Thyroid gland (tissue), 4 donors: ENCODE measurements around the gene PRSS36.

Experiments used
- POLR2A ChIP-seq, 2 donors: fragments of 450-650 bp; IDR thresholded peaks; one replicate each; pipeline ENCODE4 v1.6.1; 2017; ENCODE audit warnings: antibody characterized with exemption in 2 of 2, mild to moderate bottlenecking in 2 of 2, moderate library complexity in 1 of 2
- TF ChIP-seq, protein P1 (sequence below), 6 experiments: fragments of 200-600 bp in 3 of 6; fragments of 450-650 bp in 3 of 6; sonication (generic) in 3 of 6; IDR thresholded peaks; one replicate each; pipeline ENCODE4 v1.5.1; 2016 to 2019; ENCODE audit warnings: antibody characterized with exemption in 6 of 6, mild to moderate bottlenecking in 2 of 6, inconsistent platforms in 1 of 6, moderate library complexity in 1 of 6

DNA sequence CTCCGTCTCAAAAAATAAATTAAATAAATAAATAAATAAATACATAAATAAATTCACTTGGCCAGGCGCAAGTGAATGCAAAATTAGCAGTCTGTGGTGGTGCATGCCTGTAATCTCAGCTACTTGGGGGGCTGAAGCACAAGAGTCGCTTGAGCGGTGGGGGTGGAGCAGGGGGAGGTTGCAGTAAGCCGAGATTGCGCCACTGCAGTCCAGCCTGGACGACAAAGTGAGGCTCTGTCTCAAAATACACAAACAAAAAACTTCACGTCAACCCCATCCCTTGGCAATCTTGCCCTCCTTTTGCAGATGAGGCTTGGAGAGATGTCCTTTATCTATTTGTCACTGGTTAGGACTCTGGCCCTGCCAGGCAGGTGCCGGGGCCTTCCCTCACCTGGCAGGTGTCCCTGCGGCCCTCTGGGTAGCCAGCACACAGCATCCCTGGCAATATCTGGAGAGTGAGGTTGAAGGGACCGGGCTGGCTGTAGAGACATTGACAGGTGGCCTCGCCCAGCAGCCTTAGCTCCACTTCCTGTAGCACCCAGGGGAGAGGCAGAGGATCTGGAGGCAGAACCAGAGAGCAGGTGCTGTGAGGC lies 4.4 kb downstream of the PRSS36 start:
- TF ChIP-seq, protein P1, sequence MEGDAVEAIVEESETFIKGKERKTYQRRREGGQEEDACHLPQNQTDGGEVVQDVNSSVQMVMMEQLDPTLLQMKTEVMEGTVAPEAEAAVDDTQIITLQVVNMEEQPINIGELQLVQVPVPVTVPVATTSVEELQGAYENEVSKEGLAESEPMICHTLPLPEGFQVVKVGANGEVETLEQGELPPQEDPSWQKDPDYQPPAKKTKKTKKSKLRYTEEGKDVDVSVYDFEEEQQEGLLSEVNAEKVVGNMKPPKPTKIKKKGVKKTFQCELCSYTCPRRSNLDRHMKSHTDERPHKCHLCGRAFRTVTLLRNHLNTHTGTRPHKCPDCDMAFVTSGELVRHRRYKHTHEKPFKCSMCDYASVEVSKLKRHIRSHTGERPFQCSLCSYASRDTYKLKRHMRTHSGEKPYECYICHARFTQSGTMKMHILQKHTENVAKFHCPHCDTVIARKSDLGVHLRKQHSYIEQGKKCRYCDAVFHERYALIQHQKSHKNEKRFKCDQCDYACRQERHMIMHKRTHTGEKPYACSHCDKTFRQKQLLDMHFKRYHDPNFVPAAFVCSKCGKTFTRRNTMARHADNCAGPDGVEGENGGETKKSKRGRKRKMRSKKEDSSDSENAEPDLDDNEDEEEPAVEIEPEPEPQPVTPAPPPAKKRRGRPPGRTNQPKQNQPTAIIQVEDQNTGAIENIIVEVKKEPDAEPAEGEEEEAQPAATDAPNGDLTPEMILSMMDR (IDR thresholded peaks at IDR 0.05): no peak
- no peak for TF ChIP-seq POLR2A (IDR thresholded peaks at IDR 0.05)
